ENCODE data around the gene SLC25A40.

SLC25A40 gene

GRCh38 chr7:87899255-87899654, 23.1 kb upstream of the SLC25A40 start:
- no peak for TF ChIP-seq TAF1 (IDR thresholded peaks at IDR 0.05; ENCODE audit: borderline replicate concordance, insufficient read depth, low read length)
- TF ChIP-seq POLR2AphosphoS5 (IDR thresholded peaks at IDR 0.05; ENCODE audit: low read depth, low read length): no peak
- no peak for TF ChIP-seq SIN3A (IDR thresholded peaks at IDR 0.05; ENCODE audit: borderline replicate concordance, insufficient read depth, low read length)
- no peak for TF ChIP-seq REST (IDR thresholded peaks at IDR 0.05; ENCODE audit: insufficient read depth in 1 of 2, low read depth in 2 of 2, low read length in 2 of 2)
- no peak for TF ChIP-seq FOXP2 (optimal IDR thresholded peaks at IDR 0.05; ENCODE audit: borderline replicate concordance, extremely low read depth, extremely low read length, insufficient read depth)

- TF ChIP-seq REST (IDR thresholded peaks at IDR 0.05; ENCODE audit: insufficient read depth in 1 of 2, low read depth in 2 of 2, low read length in 2 of 2): no peak
- no peak for TF ChIP-seq FOXP2 (optimal IDR thresholded peaks at IDR 0.05; ENCODE audit: borderline replicate concordance, extremely low read depth, extremely low read length, insufficient read depth)
- no peak for TF ChIP-seq SIN3A (IDR thresholded peaks at IDR 0.05; ENCODE audit: borderline replicate concordance, insufficient read depth, low read length)
- TF ChIP-seq TAF1 (IDR thresholded peaks at IDR 0.05; ENCODE audit: borderline replicate concordance, insufficient read depth, low read length): no peak
- no peak for TF ChIP-seq POLR2AphosphoS5 (IDR thresholded peaks at IDR 0.05; ENCODE audit: low read depth, low read length)
Measured at GRCh38 chr7:87895363-87895762, 19.2 kb upstream of the SLC25A40 start.

GRCh38 chr7:87886875-87887274, 10.7 kb upstream of the SLC25A40 start:
- TF ChIP-seq FOXP2 (optimal IDR thresholded peaks at IDR 0.05; ENCODE audit: borderline replicate concordance, extremely low read depth, extremely low read length, insufficient read depth): no peak
- no peak for TF ChIP-seq POLR2AphosphoS5 (IDR thresholded peaks at IDR 0.05; ENCODE audit: low read depth, low read length)
- TF ChIP-seq REST (IDR thresholded peaks at IDR 0.05; ENCODE audit: insufficient read depth in 1 of 2, low read depth in 2 of 2, low read length in 2 of 2): no peak
- no peak for TF ChIP-seq TAF1 (IDR thresholded peaks at IDR 0.05; ENCODE audit: borderline replicate concordance, insufficient read depth, low read length)

- no peak for TF ChIP-seq SIN3A (IDR thresholded peaks at IDR 0.05; ENCODE audit: borderline replicate concordance, insufficient read depth, low read length)
- TF ChIP-seq TAF1 (IDR thresholded peaks at IDR 0.05; ENCODE audit: borderline replicate concordance, insufficient read depth, low read length): no peak
- TF ChIP-seq FOXP2 (optimal IDR thresholded peaks at IDR 0.05; ENCODE audit: borderline replicate concordance, extremely low read depth, extremely low read length, insufficient read depth): no peak
- TF ChIP-seq REST (IDR thresholded peaks at IDR 0.05; ENCODE audit: insufficient read depth in 1 of 2, low read depth in 2 of 2, low read length in 2 of 2): no peak
- no peak for TF ChIP-seq POLR2AphosphoS5 (IDR thresholded peaks at IDR 0.05; ENCODE audit: low read depth, low read length)
Measured at GRCh38 chr7:87885018-87885417, 8.9 kb upstream of the SLC25A40 start.

Data from PFSK-1 (cell line).